GM12875 (cell line): ENCODE measurements around the gene LYL1.

ENCODE experiments used
- H3K4me3 ChIP-seq: one replicate; pipeline ENCODE4 v1.5.1; 2011; ENCODE audit warnings: low read depth, low read length, control low read depth
- CTCF ChIP-seq: IDR thresholded peaks from 2 replicates; pipeline ENCODE4 v1.5.1; 2011; ENCODE audit warnings: low read depth, mild to moderate bottlenecking, control low read depth, inconsistent platforms, low read length, moderate library complexity, borderline replicate concordance; ENCODE audit not compliant: insufficient read depth

Gene LYL1

DNA sequence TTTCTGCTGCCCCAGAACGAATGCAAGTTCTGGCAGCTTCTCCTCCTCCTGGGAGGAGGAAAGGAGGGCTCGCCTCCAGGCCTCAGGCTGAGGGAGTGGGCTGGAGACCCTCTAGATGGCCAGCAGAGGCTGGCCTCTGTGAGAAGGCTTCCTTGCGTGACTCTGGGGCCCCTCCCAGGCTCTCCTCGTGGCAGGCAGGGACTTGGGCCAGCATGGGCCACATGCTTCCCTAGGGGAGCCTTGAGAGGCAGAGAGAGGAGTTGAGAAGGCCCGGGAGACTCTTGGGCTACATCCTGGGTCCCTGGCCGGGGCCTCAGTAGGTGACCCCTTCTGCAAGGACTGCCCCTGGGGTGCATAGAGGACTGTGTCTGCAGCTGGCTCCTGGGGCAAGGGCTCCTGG, 25.9 kb downstream of the LYL1 start:
- TF ChIP-seq CTCF = no peak
- no peak overlapping the region for H3K4me3 ChIP-seq

DNA sequence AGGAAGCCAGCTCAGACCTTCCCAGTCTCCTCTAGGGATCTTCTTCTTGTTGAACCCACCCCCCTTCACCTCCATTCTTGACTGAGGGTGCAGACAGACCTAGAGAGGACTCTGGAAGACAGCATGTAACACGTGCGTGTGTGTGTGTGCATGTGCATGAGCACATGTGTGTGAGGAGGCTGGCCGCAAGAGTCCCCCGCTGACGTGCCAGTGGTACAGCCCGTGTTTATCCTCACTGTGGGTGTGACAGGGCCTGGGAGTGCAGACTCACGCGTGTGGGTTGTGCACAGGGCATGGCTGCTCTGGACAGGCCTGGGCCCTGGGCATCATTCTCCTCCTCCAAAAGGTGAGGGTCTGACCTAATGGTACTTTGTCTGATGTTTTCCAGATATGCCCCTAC, 26.3 kb downstream of the LYL1 start:
- no peak for TF ChIP-seq CTCF
- H3K4me3 ChIP-seq = no peak overlapping the region

- no peak for TF ChIP-seq CTCF
- no peak overlapping the region for H3K4me3 ChIP-seq
These were observed 28.3 kb downstream of the LYL1 start for GRCh38 chr19:13074378-13074777.

DNA sequence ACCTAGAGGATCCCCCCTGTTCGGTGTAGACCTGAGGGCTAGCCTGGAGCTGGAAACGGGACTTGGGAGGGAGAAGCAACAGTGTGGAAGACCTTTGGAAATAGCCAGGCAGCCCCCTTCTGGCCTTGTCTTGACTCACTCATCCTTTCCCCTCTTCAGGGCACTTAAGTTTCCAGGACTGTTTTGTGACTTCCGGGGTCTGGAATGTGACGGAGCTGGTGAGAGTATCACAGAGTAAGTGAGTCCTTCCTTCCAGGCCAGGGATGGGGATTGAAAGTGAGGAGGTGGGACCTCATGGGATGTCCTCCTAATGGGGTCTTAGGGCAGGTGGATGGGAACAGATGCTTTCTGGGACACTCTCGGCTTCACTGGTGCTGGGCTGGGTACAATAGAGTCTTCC, 29.4 kb downstream of the LYL1 start:
- no peak overlapping the region for H3K4me3 ChIP-seq
- TF ChIP-seq CTCF = no peak

- no peak for TF ChIP-seq CTCF
- no peak overlapping the region for H3K4me3 ChIP-seq
These were observed 30.3 kb downstream of the LYL1 start for GRCh38 chr19:13072188-13072908.

DNA sequence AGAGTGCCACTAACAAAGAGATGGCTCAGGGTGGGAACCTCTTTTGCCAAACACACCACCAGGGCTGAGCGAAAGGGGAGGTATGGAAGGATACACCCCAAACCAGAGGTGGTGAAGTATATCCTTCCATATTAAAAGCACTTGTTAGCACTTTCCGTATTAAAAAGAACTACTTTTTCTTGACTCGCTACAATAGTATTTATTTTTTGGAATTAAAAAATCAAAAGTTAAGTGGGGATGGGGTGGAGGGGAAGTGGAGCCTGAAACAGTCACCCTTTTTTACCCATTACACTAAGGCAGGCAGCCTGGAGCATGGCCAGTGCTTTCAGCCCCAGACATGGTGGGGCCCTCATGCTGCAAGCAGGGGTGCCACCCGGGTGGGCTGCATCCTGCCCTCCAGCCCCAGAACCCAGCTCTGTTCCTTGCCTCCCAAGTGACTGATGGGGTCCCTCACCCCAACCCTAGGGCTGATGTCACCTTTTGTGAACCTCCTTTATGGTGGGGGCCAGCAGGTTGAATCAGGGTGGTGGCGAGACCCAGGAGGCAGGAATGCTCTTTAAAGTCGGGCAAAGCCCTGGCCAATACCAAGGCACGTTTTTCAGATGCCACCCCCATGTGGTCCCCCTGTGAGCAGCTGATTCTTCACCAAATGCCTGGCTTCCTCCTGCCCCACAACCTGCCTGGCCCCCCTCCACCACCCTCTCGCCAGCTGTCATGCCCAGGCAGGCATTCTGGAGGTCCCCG, 31.0 kb downstream of the LYL1 start:
- TF ChIP-seq CTCF = no peak
- no peak overlapping the region for H3K4me3 ChIP-seq
